Measurements from ENCODE around the gene DDHD1.
A peak's percentile ranks its signal among the peaks of the same experiment; 100 is the strongest.

DDHD1 gene

GRCh38 chr14:53174918-53175317, 21.8 kb upstream of the DDHD1 start:
- H3K4me3 ChIP-seq (ENCODE audit: low read length, poor library complexity, severe bottlenecking), result no peak overlapping the region
- peaks cover 3% of the 10 kb centered on the region for H3K4me1 ChIP-seq (ENCODE audit: insufficient read depth, low read length, poor library complexity, severe bottlenecking)
- no peaks in the 10 kb centered on the region for H3K9me2 ChIP-seq (replicated peaks; ENCODE audit: low read depth, low read length)
- H3K27me3 ChIP-seq (ENCODE audit: insufficient read depth, low read length, poor library complexity, severe bottlenecking), result no peaks in the 10 kb centered on the region
- H3K36me3 ChIP-seq (ENCODE audit: insufficient read depth, low read length), result no peaks in the 10 kb centered on the region
- no peak for TF ChIP-seq EZH2phosphoT487 (IDR thresholded peaks at IDR 0.05; ENCODE audit: borderline replicate concordance)
- no peak for TF ChIP-seq CTCF (conservative IDR thresholded peaks at IDR 0.05; ENCODE audit: low read length)
- H3K4me2 ChIP-seq (ENCODE audit: low read depth, low read length, poor library complexity, severe bottlenecking), result no peak overlapping the region
- H3F3A ChIP-seq (ENCODE audit: low read depth), result no peaks in the 10 kb centered on the region
- no peaks in the 10 kb centered on the region for H3K9me3 ChIP-seq (ENCODE audit: insufficient read depth, low read depth, low read length)
- H3K79me2 ChIP-seq (ENCODE audit: insufficient read depth, low read length), result no peaks in the 10 kb centered on the region
- H4K20me1 ChIP-seq (ENCODE audit: insufficient read depth, low read length, poor library complexity, severe bottlenecking), result no peaks in the 10 kb centered on the region
- H3K9ac ChIP-seq (ENCODE audit: low read depth, low read length, poor library complexity, severe bottlenecking), result no peak overlapping the region
- no peak overlapping the region for H2AFZ ChIP-seq (ENCODE audit: low read length)

GRCh38 chr14:53168786-53169185, 15.7 kb upstream of the DDHD1 start:
- no peak overlapping the region for H3K4me3 ChIP-seq (ENCODE audit: low read length, poor library complexity, severe bottlenecking)
- no peak overlapping the region for H3K4me2 ChIP-seq (ENCODE audit: low read depth, low read length, poor library complexity, severe bottlenecking)
- no peaks in the 10 kb centered on the region for H3K9me2 ChIP-seq (replicated peaks; ENCODE audit: low read depth, low read length)
- no peak overlapping the region for H3K9ac ChIP-seq (ENCODE audit: low read depth, low read length, poor library complexity, severe bottlenecking)
- no peaks in the 10 kb centered on the region for H3K36me3 ChIP-seq (ENCODE audit: insufficient read depth, low read length)
- no peaks in the 10 kb centered on the region for H3K4me1 ChIP-seq (ENCODE audit: insufficient read depth, low read length, poor library complexity, severe bottlenecking)
- H3F3A ChIP-seq (ENCODE audit: low read depth), result no peaks in the 10 kb centered on the region
- no peaks in the 10 kb centered on the region for H3K79me2 ChIP-seq (ENCODE audit: insufficient read depth, low read length)
- no peaks in the 10 kb centered on the region for H3K27me3 ChIP-seq (ENCODE audit: insufficient read depth, low read length, poor library complexity, severe bottlenecking)
- no peaks in the 10 kb centered on the region for H3K9me3 ChIP-seq (ENCODE audit: insufficient read depth, low read depth, low read length)
- no peak overlapping the region for H2AFZ ChIP-seq (ENCODE audit: low read length)
- no peaks in the 10 kb centered on the region for H4K20me1 ChIP-seq (ENCODE audit: insufficient read depth, low read length, poor library complexity, severe bottlenecking)
- TF ChIP-seq CTCF (conservative IDR thresholded peaks at IDR 0.05; ENCODE audit: low read length) (no peak), EZH2phosphoT487 (IDR thresholded peaks at IDR 0.05; ENCODE audit: borderline replicate concordance) (no peak)

- TF ChIP-seq EZH2phosphoT487 (IDR thresholded peaks at IDR 0.05; ENCODE audit: borderline replicate concordance) (no peak), CTCF (conservative IDR thresholded peaks at IDR 0.05; ENCODE audit: low read length) (no peak)
- Histone ChIP-seq H3K36me3 (ENCODE audit: insufficient read depth, low read length) (no peaks in the 10 kb centered on the region), H2AFZ (ENCODE audit: low read length) (peak overlapping the region; percentile 14; the same call in 1 of the 2 replicates), H3K9me3 (ENCODE audit: insufficient read depth, low read depth, low read length) (no peaks in the 10 kb centered on the region), H3K79me2 (ENCODE audit: insufficient read depth, low read length) (no peaks in the 10 kb centered on the region), H3K9me2 (replicated peaks; ENCODE audit: low read depth, low read length) (no peaks in the 10 kb centered on the region), H3K4me3 (ENCODE audit: low read length, poor library complexity, severe bottlenecking) (no peak overlapping the region), H3K4me1 (ENCODE audit: insufficient read depth, low read length, poor library complexity, severe bottlenecking) (no peaks in the 10 kb centered on the region), H3F3A (ENCODE audit: low read depth) (no peaks in the 10 kb centered on the region), H3K4me2 (ENCODE audit: low read depth, low read length, poor library complexity, severe bottlenecking) (peak overlapping the region; percentile 5), H4K20me1 (ENCODE audit: insufficient read depth, low read length, poor library complexity, severe bottlenecking) (no peaks in the 10 kb centered on the region), H3K27me3 (ENCODE audit: insufficient read depth, low read length, poor library complexity, severe bottlenecking) (no peaks in the 10 kb centered on the region), H3K9ac (ENCODE audit: low read depth, low read length, poor library complexity, severe bottlenecking) (no peak overlapping the region)
Measured at GRCh38 chr14:53167602-53168328, 14.6 kb upstream of the DDHD1 start.
